K562 (cell line): Measurements from ENCODE around the gene IL4R.

Experiments
- CCAR2 ChIP-seq: fragments of 200-400 bp; formaldehyde crosslinking; IDR thresholded peaks from 2 replicates; pipeline ENCODE4 v1.6.1; 2017; ENCODE audit warnings: mild to moderate bottlenecking, low read depth, low read length
- CREB3L1 ChIP-seq: fragments of 450-650 bp; IDR thresholded peaks from 2 replicates; pipeline ENCODE4 v1.6.1; 2014; ENCODE audit warnings: low read depth, mild to moderate bottlenecking, moderate library complexity, borderline replicate concordance
- CTCF ChIP-seq, 3 experiments: IDR thresholded peaks in 2 of 3; conservative IDR thresholded peaks in 1 of 3; 2 replicates each; pipeline ENCODE4 v1.5.1; 2011 to 2012; ENCODE audit warnings: low read length in 3 of 3, mild to moderate bottlenecking in 3 of 3, control low read depth in 2 of 3, improper control_type of control experiment in 1 of 3, inconsistent platforms in 1 of 3, low read depth in 1 of 3, mixed read lengths in 1 of 3, moderate library complexity in 1 of 3; ENCODE audit not compliant: insufficient read depth in 2 of 3
- EP300 ChIP-seq: IDR thresholded peaks from 2 replicates; pipeline ENCODE4 v1.6.1; 2012; ENCODE audit warnings: low read length, improper control_type of control experiment
- JUNB ChIP-seq: fragments of 450-650 bp; formaldehyde crosslinking; conservative IDR thresholded peaks from 2 replicates; pipeline ENCODE4 v1.4.0; 2020; ENCODE audit warnings: mild to moderate bottlenecking
- MAFF ChIP-seq: IDR thresholded peaks from 2 replicates; pipeline ENCODE4 v1.6.1; 2012; ENCODE audit warnings: low read length, improper control_type of control experiment
- POLR2A ChIP-seq: fragments of 450-650 bp; conservative IDR thresholded peaks from 2 replicates; pipeline ENCODE4 v1.6.1; 2016
- RAD21 ChIP-seq, 2 experiments: fragments of 250-450 bp in 1 of 2; fragments of 450-650 bp in 1 of 2; sonication (Bioruptor Pico) in 1 of 2; formaldehyde crosslinking in 1 of 2; IDR thresholded peaks in 1 of 2; conservative IDR thresholded peaks in 1 of 2; 2 replicates each; pipeline versions ENCODE4 v1.4.0 to v1.8.0; 2020 to 2022; ENCODE audit warnings: mild to moderate bottlenecking in 2 of 2, moderate library complexity in 1 of 2
- SIX5 ChIP-seq, 2 experiments: IDR thresholded peaks; 2 replicates each; pipeline ENCODE4 v1.6.1; 2011; ENCODE audit warnings: low read length in 2 of 2, borderline replicate concordance in 1 of 2, low read depth in 1 of 2, mild to moderate bottlenecking in 1 of 2, moderate library complexity in 1 of 2; ENCODE audit not compliant: insufficient read depth in 1 of 2
- SRF ChIP-seq, 2 experiments: fragments of 250-450, 450-650 bp in 1 of 2; sonication (Bioruptor Pico) in 1 of 2; sonication (generic) in 1 of 2; formaldehyde crosslinking; IDR thresholded peaks; 2 replicates each; pipeline versions ENCODE4 v1.5.0 to v1.5.1; 2020 to 2022; ENCODE audit warnings: mild to moderate bottlenecking in 1 of 2, missing genetic modification reagents in 1 of 2
- USF2 ChIP-seq: sonication (generic); formaldehyde crosslinking; IDR thresholded peaks from 2 replicates; pipeline ENCODE4 v1.5.0; 2020; ENCODE audit warnings: missing genetic modification reagents
- TF ChIP-seq, protein P1 (sequence below): sonication (generic); formaldehyde crosslinking; IDR thresholded peaks from 2 replicates; pipeline ENCODE4 v1.8.0; 2023; ENCODE audit warnings: missing genetic modification reagents, mild to moderate bottlenecking, borderline replicate concordance

DNA sequence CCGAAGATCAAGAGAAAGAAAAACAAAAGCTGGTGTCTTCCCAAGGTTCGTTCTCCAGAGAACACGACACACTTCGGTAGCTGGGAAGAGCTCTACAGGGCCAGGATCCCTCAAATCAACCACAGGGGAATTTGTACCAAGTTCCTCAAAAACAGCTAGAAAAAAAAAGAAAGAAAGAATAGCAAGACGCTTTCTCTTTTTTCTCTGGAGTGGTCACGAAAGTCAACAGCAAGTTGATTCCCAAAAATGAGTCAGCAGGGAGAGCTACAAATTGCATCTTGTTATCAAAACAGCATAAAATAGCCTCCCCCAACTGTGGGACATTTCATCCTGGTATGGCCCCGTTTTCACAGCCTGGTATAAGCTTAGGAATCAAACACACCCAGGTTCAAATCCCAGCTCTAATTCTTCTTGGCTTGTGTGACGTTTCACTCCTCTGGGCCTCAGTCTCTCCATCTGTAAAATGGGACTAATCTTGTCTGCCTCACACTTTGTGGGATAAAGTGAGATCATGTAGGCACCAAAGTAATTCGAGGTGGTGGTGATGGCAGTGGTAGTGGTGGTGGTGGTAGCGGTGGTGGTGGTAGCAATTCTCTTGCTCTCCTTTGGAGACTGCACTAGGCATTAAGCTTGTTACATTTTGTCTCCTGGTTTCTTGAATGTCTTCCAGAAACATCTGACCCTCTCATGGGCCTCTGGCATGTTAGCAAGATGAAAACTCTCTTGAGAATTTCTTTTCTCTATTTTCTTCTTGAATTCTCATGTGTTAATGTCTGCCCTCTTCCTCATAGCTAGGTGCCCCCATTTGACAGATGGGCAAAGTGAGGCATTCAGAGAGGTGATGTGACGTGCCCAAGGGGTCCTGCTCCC, 87.2 kb downstream of the IL4R start:
- TF ChIP-seq USF2 (CRISPR knock-in tag): no peak
- no peak for TF ChIP-seq EP300
- no peak for TF ChIP-seq SRF (CRISPR knock-in tag; IDR thresholded peaks at IDR 0.05)
- TF ChIP-seq MAFF: no peak
- TF ChIP-seq, protein P1, sequence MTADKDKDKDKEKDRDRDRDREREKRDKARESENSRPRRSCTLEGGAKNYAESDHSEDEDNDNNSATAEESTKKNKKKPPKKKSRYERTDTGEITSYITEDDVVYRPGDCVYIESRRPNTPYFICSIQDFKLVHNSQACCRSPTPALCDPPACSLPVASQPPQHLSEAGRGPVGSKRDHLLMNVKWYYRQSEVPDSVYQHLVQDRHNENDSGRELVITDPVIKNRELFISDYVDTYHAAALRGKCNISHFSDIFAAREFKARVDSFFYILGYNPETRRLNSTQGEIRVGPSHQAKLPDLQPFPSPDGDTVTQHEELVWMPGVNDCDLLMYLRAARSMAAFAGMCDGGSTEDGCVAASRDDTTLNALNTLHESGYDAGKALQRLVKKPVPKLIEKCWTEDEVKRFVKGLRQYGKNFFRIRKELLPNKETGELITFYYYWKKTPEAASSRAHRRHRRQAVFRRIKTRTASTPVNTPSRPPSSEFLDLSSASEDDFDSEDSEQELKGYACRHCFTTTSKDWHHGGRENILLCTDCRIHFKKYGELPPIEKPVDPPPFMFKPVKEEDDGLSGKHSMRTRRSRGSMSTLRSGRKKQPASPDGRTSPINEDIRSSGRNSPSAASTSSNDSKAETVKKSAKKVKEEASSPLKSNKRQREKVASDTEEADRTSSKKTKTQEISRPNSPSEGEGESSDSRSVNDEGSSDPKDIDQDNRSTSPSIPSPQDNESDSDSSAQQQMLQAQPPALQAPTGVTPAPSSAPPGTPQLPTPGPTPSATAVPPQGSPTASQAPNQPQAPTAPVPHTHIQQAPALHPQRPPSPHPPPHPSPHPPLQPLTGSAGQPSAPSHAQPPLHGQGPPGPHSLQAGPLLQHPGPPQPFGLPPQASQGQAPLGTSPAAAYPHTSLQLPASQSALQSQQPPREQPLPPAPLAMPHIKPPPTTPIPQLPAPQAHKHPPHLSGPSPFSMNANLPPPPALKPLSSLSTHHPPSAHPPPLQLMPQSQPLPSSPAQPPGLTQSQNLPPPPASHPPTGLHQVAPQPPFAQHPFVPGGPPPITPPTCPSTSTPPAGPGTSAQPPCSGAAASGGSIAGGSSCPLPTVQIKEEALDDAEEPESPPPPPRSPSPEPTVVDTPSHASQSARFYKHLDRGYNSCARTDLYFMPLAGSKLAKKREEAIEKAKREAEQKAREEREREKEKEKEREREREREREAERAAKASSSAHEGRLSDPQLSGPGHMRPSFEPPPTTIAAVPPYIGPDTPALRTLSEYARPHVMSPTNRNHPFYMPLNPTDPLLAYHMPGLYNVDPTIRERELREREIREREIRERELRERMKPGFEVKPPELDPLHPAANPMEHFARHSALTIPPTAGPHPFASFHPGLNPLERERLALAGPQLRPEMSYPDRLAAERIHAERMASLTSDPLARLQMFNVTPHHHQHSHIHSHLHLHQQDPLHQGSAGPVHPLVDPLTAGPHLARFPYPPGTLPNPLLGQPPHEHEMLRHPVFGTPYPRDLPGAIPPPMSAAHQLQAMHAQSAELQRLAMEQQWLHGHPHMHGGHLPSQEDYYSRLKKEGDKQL: no peak
- no peak for TF ChIP-seq JUNB
- TF ChIP-seq RAD21 (CRISPR knock-in tag; conservative IDR thresholded peaks at IDR 0.05 in 1 of 2, IDR thresholded peaks at IDR 0.05 in 1 of 2): no peak
- TF ChIP-seq CCAR2: no peak
- no peak for TF ChIP-seq SIX5 (IDR thresholded peaks at IDR 0.05; ENCODE audit: borderline replicate concordance in 1 of 2, insufficient read depth in 1 of 2, low read depth in 1 of 2, low read length in 2 of 2)
- TF ChIP-seq POLR2A: no peak
- no peak for TF ChIP-seq CREB3L1
- no peak for TF ChIP-seq CTCF (IDR thresholded peaks at IDR 0.05 in 2 of 3, conservative IDR thresholded peaks at IDR 0.05 in 1 of 3; ENCODE audit: insufficient read depth in 2 of 3, low read depth in 1 of 3, low read length in 3 of 3)
